PFSK-1 (cell line): Measurements from ENCODE around the gene PRPSAP2.

Source experiments
- FOXP2 ChIP-seq: optimal IDR thresholded peaks from 2 replicates; pipeline ENCODE3; 2011; ENCODE audit warnings: borderline replicate concordance, control low read depth, inconsistent platforms; ENCODE audit not compliant: insufficient read depth; ENCODE audit errors: extremely low read length, extremely low read depth
- POLR2AphosphoS5 ChIP-seq: IDR thresholded peaks from 2 replicates; pipeline ENCODE4 v1.6.1; 2012; ENCODE audit warnings: low read depth, mild to moderate bottlenecking, control low read depth, low read length, moderate library complexity
- REST ChIP-seq, 2 experiments: IDR thresholded peaks; 2 replicates each; pipeline versions ENCODE4 v1.6.1 to v1.8.0; 2011 to 2012; ENCODE audit warnings: low read depth in 2 of 2, low read length in 2 of 2, control low read depth in 1 of 2, inconsistent platforms in 1 of 2, mild to moderate bottlenecking in 1 of 2, moderate library complexity in 1 of 2; ENCODE audit not compliant: insufficient read depth in 1 of 2
- SIN3A ChIP-seq: IDR thresholded peaks from 2 replicates; pipeline ENCODE4 v1.6.1; 2012; ENCODE audit warnings: mild to moderate bottlenecking, low read length, moderate library complexity, borderline replicate concordance; ENCODE audit not compliant: insufficient read depth
- TAF1 ChIP-seq: IDR thresholded peaks from 2 replicates; pipeline ENCODE4 v1.6.1; 2012; ENCODE audit warnings: low read length, control low read depth, borderline replicate concordance; ENCODE audit not compliant: insufficient read depth

Gene PRPSAP2

GRCh38 chr17:18877104-18877645 lies 19.2 kb downstream of the PRPSAP2 start:
- TF ChIP-seq POLR2AphosphoS5 (no peak), TAF1 (no peak), SIN3A (no peak), FOXP2 (no peak), REST (IDR thresholded peaks at IDR 0.05; ENCODE audit: insufficient read depth in 1 of 2, low read depth in 2 of 2, low read length in 2 of 2) (no peak)

GRCh38 chr17:18888766-18889290 lies 30.9 kb downstream of the PRPSAP2 start:
- TF ChIP-seq REST (IDR thresholded peaks at IDR 0.05; ENCODE audit: insufficient read depth in 1 of 2, low read depth in 2 of 2, low read length in 2 of 2) = no peak
- no peak for TF ChIP-seq TAF1
- TF ChIP-seq FOXP2 = no peak
- TF ChIP-seq POLR2AphosphoS5 = no peak
- TF ChIP-seq SIN3A = no peak

GRCh38 chr17:18889658-18890057 lies 31.7 kb downstream of the PRPSAP2 start:
- no peak for TF ChIP-seq TAF1

GRCh38 chr17:18891541-18891940 lies 33.6 kb downstream of the PRPSAP2 start:
- TF ChIP-seq FOXP2 (no peak), TAF1 (no peak), REST (IDR thresholded peaks at IDR 0.05; ENCODE audit: insufficient read depth in 1 of 2, low read depth in 2 of 2, low read length in 2 of 2) (no peak), POLR2AphosphoS5 (no peak), SIN3A (no peak)

GRCh38 chr17:18896146-18896545 lies 38.2 kb downstream of the PRPSAP2 start:
- no peak for TF ChIP-seq FOXP2
- TF ChIP-seq POLR2AphosphoS5 = no peak
- TF ChIP-seq REST (IDR thresholded peaks at IDR 0.05; ENCODE audit: insufficient read depth in 1 of 2, low read depth in 2 of 2, low read length in 2 of 2) = no peak
- no peak for TF ChIP-seq TAF1
- no peak for TF ChIP-seq SIN3A
